ENCODE results near the gene ELAC2.

The ELAC2 gene, protein sequence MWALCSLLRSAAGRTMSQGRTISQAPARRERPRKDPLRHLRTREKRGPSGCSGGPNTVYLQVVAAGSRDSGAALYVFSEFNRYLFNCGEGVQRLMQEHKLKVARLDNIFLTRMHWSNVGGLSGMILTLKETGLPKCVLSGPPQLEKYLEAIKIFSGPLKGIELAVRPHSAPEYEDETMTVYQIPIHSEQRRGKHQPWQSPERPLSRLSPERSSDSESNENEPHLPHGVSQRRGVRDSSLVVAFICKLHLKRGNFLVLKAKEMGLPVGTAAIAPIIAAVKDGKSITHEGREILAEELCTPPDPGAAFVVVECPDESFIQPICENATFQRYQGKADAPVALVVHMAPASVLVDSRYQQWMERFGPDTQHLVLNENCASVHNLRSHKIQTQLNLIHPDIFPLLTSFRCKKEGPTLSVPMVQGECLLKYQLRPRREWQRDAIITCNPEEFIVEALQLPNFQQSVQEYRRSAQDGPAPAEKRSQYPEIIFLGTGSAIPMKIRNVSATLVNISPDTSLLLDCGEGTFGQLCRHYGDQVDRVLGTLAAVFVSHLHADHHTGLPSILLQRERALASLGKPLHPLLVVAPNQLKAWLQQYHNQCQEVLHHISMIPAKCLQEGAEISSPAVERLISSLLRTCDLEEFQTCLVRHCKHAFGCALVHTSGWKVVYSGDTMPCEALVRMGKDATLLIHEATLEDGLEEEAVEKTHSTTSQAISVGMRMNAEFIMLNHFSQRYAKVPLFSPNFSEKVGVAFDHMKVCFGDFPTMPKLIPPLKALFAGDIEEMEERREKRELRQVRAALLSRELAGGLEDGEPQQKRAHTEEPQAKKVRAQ

DNA sequence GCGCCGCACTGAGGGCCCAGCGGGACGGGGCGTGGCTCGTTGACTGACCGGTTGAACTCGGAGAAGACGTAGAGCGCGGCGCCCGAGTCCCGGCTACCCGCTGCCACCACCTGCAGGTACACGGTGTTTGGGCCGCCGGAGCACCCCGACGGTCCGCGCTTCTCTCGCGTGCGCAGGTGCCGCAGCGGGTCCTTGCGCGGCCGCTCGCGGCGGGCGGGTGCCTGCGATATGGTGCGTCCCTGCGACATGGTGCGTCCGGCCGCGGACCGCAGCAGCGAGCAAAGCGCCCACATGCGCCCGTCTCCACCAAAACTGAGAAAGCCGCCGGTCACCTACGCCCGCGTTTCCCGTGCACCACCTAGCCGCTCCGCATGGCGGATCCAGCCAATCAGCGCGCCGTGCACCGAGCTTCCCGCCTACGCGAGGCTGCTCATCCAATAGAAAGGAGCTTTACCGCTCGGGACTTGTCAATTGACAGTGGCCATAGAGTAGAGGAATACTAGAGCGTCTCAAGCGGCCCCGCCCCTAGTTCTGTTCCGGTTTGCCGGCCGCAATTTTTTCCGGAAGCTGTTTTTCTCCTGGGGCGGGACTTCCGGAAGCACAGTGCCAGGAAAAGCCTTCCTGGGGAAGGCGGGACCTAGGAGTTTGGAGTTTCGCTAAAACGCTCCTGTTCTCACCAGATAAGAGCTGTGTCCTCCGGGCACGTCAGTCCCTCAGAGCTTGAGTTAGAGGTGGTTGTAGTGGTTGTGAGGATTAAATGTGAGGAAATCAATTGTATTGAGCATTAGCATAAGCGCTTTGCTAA, at the start of gene ELAC2:
Gene ELAC2, minus strand, starts transcription at position 373 of the 805 bp plus-strand sequence. Its CDS starts 80 bp downstream, at position 293.
- peak within 1 kb of the TSS; percentile 91 for H3K27ac ChIP-seq
- TF ChIP-seq CTCF (IDR thresholded peaks at IDR 0.05) (peak; percentile 39; the same call in 1 of the 2 replicates), ZFX (IDR thresholded peaks at IDR 0.05; ENCODE audit: borderline replicate concordance) (no peak)

DNA sequence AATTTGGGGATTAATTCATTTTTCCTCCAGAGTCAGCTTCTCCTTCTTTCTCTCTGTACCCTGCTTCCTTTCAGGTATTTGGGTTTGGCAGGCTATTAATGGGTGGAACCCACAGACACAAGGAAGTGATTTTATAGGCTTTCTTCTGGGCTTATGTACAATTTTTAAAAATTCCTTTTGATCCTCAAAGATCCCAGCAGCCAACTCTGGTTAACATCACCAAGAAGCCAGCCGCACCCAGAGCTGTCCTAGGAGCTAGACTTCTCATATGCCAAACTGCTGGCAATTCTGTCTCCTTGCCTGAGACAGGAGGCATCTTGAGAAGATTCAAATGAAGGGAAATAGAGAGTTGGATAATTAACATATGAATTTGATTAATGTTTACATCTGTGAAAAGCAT, 47.2 kb upstream of the ELAC2 start:
- TF ChIP-seq ZFX (IDR thresholded peaks at IDR 0.05; ENCODE audit: borderline replicate concordance) (no peak), CTCF (IDR thresholded peaks at IDR 0.05) (no peak)
- no peak overlapping the region for H3K27ac ChIP-seq

- H3K27ac ChIP-seq: no peak overlapping the region
- TF ChIP-seq ZFX (IDR thresholded peaks at IDR 0.05; ENCODE audit: borderline replicate concordance) (no peak), CTCF (IDR thresholded peaks at IDR 0.05) (no peak)
Observed at GRCh38 chr17:13055131-13055530, 37.3 kb upstream of the ELAC2 start.

GRCh38 chr17:13054666-13055065, 36.8 kb upstream of the ELAC2 start:
- no peak overlapping the region for H3K27ac ChIP-seq
- no peak for TF ChIP-seq ZFX (IDR thresholded peaks at IDR 0.05; ENCODE audit: borderline replicate concordance)
- no peak for TF ChIP-seq CTCF (IDR thresholded peaks at IDR 0.05)

DNA sequence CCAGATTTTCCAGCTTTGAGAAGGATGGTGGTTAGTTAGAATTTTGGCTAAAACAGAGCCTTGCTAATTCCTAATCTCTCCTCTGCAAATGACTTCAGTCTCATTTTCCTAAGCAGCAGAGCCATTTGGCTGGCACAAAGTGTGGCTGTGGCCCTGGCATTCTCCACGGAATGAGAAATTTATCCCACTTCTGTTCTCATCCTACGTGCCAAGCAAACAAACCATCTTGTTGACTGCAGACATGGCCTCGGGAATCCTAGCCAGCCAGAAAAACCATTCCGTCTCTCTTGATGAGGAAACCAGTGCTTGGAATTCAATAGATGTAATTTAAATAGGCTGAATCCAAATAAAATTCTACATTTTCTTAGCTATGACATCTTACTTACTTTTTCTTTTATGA, 34.1 kb upstream of the ELAC2 start:
- TF ChIP-seq CTCF (IDR thresholded peaks at IDR 0.05) (no peak), ZFX (IDR thresholded peaks at IDR 0.05; ENCODE audit: borderline replicate concordance) (no peak)
- no peak overlapping the region for H3K27ac ChIP-seq

DNA sequence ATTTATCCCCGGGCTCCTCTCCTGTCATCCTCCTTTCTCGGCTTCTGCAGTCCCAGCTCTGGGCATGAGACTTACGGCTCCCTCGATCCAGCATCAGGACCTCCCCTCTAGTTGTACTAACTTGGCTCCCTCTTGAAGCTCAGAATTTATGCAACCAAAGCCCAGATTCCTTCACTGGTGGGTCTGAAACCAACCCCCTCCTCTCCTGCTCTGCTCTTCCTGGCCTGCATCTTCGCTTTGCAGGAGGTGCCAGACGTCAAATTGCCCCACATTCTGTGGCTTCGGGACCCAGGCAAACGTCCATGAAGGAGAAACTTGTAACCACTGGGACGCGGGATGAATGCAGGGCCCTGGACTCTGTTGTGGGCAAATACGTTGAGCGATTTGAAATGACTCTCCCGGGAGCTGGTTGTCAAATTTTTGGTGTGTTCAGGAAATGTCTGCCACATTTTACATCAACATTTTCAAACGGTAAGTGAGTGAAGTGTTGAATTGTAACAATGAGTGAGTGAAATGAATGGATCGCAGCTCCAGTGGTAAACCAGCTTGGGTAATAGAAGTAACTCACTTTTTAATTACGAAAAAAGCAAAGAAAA, 29.3 kb upstream of the ELAC2 start:
- H3K27ac ChIP-seq: no peak overlapping the region
- TF ChIP-seq ZFX (IDR thresholded peaks at IDR 0.05; ENCODE audit: borderline replicate concordance): no peak
- no peak for TF ChIP-seq CTCF (IDR thresholded peaks at IDR 0.05)

Measured in 22Rv1 (cell line).